Right lobe of liver (tissue), 4 donors: ENCODE results near the gene METTL1.

Experiments
- POLR2A ChIP-seq: fragments of 450-650 bp; IDR thresholded peaks from one replicate; pipeline ENCODE4 v1.6.1; 2017; ENCODE audit warnings: antibody characterized with exemption, mild to moderate bottlenecking
- TF ChIP-seq, protein P1 (sequence below), 4 donors: fragments of 200-600 bp in 3 of 4; fragments of 450-650 bp in 1 of 4; IDR thresholded peaks; one replicate each; pipeline versions ENCODE4 v1.5.1 to v1.8.0; 2016 to 2022; ENCODE audit warnings: antibody characterized with exemption in 4 of 4, mild to moderate bottlenecking in 2 of 4
- donor health status: DM: no; HTN: no; CAD: no.
- donor health status: DM: no; HTN: no; CAD: no.
- donor health status: DM: no; HTN: yes; CAD: no.

DNA sequence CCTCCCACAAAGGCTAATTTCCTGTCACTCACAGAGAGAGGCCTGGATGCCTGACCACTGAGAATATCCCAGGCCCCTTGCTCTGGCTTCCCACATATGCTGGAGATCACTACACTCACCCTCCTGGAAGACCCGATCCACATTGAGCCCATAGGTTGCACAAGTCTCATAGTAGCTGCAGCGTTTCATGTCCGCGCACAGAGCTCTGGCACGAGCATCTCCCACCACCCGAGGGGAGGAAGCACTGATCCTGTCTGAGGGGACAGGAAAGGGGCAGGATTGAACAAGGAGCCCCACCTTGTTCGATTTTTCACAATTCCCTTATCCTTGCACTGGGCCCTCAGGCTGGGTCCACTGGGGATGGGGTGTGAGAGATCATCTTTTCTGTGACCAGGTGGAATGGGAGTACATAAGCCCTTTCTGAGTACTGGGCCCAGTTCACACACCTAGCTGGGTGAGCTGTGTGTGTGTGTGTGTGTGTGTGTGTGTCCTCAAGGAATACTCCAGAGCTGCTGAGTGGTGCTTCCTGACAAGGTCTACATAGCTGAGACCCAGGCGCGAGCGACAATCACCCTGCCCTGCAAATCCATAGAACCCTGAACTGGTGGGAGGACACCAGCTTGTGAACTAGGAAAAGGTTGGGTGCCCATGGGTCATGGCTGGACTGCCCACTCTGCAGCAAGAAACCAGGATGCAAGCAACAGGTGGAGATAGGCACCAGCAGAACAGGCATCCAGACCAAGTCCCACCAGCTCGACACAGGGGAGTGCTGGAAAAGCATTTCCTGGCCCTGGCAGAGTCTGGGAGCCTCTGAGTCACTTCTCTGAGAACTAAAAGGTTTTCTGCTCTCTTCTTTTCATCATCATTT, 38.9 kb downstream of the METTL1 start:
- TF ChIP-seq, protein P1, sequence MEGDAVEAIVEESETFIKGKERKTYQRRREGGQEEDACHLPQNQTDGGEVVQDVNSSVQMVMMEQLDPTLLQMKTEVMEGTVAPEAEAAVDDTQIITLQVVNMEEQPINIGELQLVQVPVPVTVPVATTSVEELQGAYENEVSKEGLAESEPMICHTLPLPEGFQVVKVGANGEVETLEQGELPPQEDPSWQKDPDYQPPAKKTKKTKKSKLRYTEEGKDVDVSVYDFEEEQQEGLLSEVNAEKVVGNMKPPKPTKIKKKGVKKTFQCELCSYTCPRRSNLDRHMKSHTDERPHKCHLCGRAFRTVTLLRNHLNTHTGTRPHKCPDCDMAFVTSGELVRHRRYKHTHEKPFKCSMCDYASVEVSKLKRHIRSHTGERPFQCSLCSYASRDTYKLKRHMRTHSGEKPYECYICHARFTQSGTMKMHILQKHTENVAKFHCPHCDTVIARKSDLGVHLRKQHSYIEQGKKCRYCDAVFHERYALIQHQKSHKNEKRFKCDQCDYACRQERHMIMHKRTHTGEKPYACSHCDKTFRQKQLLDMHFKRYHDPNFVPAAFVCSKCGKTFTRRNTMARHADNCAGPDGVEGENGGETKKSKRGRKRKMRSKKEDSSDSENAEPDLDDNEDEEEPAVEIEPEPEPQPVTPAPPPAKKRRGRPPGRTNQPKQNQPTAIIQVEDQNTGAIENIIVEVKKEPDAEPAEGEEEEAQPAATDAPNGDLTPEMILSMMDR (IDR thresholded peaks at IDR 0.05) = no peak
- TF ChIP-seq POLR2A = no peak
